H9 (cell line): ENCODE data around the gene PRDM1. TPM values are rescaled to one million over a fixed set of nuclear protein-coding genes. Genes with fewer than 3 reads are reported as not detected.
A peak's percentile ranks its signal among the peaks of the same experiment; 100 is the strongest.

Source experiments
- DNase-seq: peaks from one replicate; pipeline ENCODE4 v3.0.0-alpha.2; 2017
- H2AFZ ChIP-seq: one replicate; pipeline ENCODE4 v1.6.1; 2013; ENCODE audit warnings: mild to moderate bottlenecking, low read length, control low read depth, moderate library complexity
- H2AK5ac ChIP-seq: 2 replicates; pipeline ENCODE4 v1.6.1; 2013; ENCODE audit warnings: low read length, control low read depth, mixed read lengths; ENCODE audit not compliant: insufficient read length
- H2BK120ac ChIP-seq: one replicate; pipeline ENCODE4 v1.6.1; 2013; ENCODE audit warnings: low read depth, mild to moderate bottlenecking, low read length, control low read depth, inconsistent platforms; ENCODE audit not compliant: poor library complexity, severe bottlenecking
- H2BK12ac ChIP-seq: 2 replicates; pipeline ENCODE4 v1.6.1; 2013; ENCODE audit warnings: low read length, control low read depth, mixed read lengths, low read depth; ENCODE audit not compliant: insufficient read length
- H2BK15ac ChIP-seq: 2 replicates; pipeline ENCODE4 v1.6.1; 2013; ENCODE audit warnings: low read depth, low read length, control low read depth
- H2BK20ac ChIP-seq: one replicate; pipeline ENCODE4 v1.6.1; 2013; ENCODE audit warnings: low read depth, mild to moderate bottlenecking, low read length, control low read depth, inconsistent platforms; ENCODE audit not compliant: poor library complexity, severe bottlenecking
- H2BK5ac ChIP-seq: 2 replicates; pipeline ENCODE4 v1.6.1; 2013; ENCODE audit warnings: low read length, control low read depth, mixed read lengths; ENCODE audit not compliant: insufficient read length
- H3K14ac ChIP-seq: 2 replicates; pipeline ENCODE4 v1.6.1; 2013; ENCODE audit warnings: low read length, control low read depth; ENCODE audit not compliant: insufficient read depth
- H3K18ac ChIP-seq: 2 replicates; pipeline ENCODE4 v1.6.1; 2013; ENCODE audit warnings: low read depth, mild to moderate bottlenecking, mixed read lengths, low read length, control low read depth; ENCODE audit not compliant: insufficient read length
- H3K23ac ChIP-seq: 2 replicates; pipeline ENCODE4 v1.6.1; 2013; ENCODE audit warnings: low read length, control low read depth, mixed read lengths, low read depth; ENCODE audit not compliant: insufficient read length
- H3K23me2 ChIP-seq: 2 replicates; pipeline ENCODE4 v1.6.1; 2013; ENCODE audit warnings: low read depth, mild to moderate bottlenecking, mixed read lengths, low read length, control low read depth; ENCODE audit not compliant: insufficient read length, poor library complexity, severe bottlenecking
- H3K27ac ChIP-seq: 2 replicates; pipeline ENCODE4 v1.5.1; 2013; ENCODE audit warnings: low read length, control low read depth, mixed read lengths, low read depth; ENCODE audit not compliant: insufficient read length
- H3K27me3 ChIP-seq: 2 replicates; pipeline ENCODE4 v1.6.1; 2013; ENCODE audit warnings: low read length, control low read depth, inconsistent platforms; ENCODE audit not compliant: insufficient read depth
- H3K4ac ChIP-seq: 2 replicates; pipeline ENCODE4 v1.6.1; 2013; ENCODE audit warnings: low read depth, mild to moderate bottlenecking, control low read depth, inconsistent platforms, low read length, moderate library complexity
- H3K4me1 ChIP-seq: 2 replicates; pipeline ENCODE4 v1.6.1; 2013; ENCODE audit warnings: low read length, control low read depth, inconsistent platforms; ENCODE audit not compliant: insufficient read depth
- H3K4me2 ChIP-seq: 2 replicates; pipeline ENCODE4 v1.6.1; 2013; ENCODE audit warnings: low read length, control low read depth, mixed read lengths; ENCODE audit not compliant: insufficient read length, insufficient read depth
- H3K56ac ChIP-seq: 2 replicates; pipeline ENCODE4 v1.6.1; 2013; ENCODE audit warnings: low read depth, mild to moderate bottlenecking, mixed read lengths, low read length, control low read depth; ENCODE audit not compliant: insufficient read length
- H3K79me1 ChIP-seq: 2 replicates; pipeline ENCODE4 v1.6.1; 2013; ENCODE audit warnings: low read depth, mild to moderate bottlenecking, moderate library complexity, low read length, control low read depth, inconsistent platforms; ENCODE audit not compliant: insufficient read depth, poor library complexity, severe bottlenecking
- H3K79me2 ChIP-seq: 2 replicates; pipeline ENCODE4 v1.6.1; 2013; ENCODE audit warnings: low read length, control low read depth, inconsistent platforms; ENCODE audit not compliant: insufficient read depth
- H3K9ac ChIP-seq: 2 replicates; pipeline ENCODE4 v1.6.1; 2013; ENCODE audit warnings: low read length, control low read depth, mixed read lengths; ENCODE audit not compliant: insufficient read length; ENCODE audit errors: extremely low read depth
- H3K9me3 ChIP-seq: one replicate; pipeline ENCODE4 v1.6.1; 2013; ENCODE audit warnings: low read depth, low read length, inconsistent platforms; ENCODE audit not compliant: control insufficient read depth
- H3T11ph ChIP-seq: one replicate; pipeline ENCODE4 v1.6.1; 2013; ENCODE audit warnings: mild to moderate bottlenecking, low read length, control low read depth, inconsistent platforms
- H4K20me1 ChIP-seq: one replicate; pipeline ENCODE4 v1.6.1; 2013; ENCODE audit not compliant: control insufficient read depth, insufficient read length, insufficient read depth
- H4K5ac ChIP-seq: 2 replicates; pipeline ENCODE4 v1.6.1; 2013; ENCODE audit warnings: low read depth, mild to moderate bottlenecking, mixed read lengths, low read length, control low read depth; ENCODE audit not compliant: insufficient read length
- H4K8ac ChIP-seq: replicated peaks from 2 replicates; pipeline ENCODE4 v1.6.1; 2013; ENCODE audit warnings: low read length, control low read depth, mixed read lengths, low read depth; ENCODE audit not compliant: insufficient read length
- H4K91ac ChIP-seq: 2 replicates; pipeline ENCODE4 v1.6.1; 2013; ENCODE audit warnings: low read depth, mild to moderate bottlenecking, moderate library complexity, mixed read lengths, low read length, control low read depth; ENCODE audit not compliant: insufficient read length
- H3K27ac Mint-ChIP-seq, 3 experiments: 2 replicates in 2 of 3; 3 replicates in 1 of 3; pipeline ENCODE4 v1.8.0; 2020 to 2021; ENCODE audit warnings: mixed read lengths in 3 of 3, mild to moderate bottlenecking in 1 of 3, moderate library complexity in 1 of 3
- H3K27me3 Mint-ChIP-seq: 2 replicates; pipeline ENCODE4 v1.8.0; 2021; ENCODE audit warnings: low read depth, mild to moderate bottlenecking, moderate library complexity, mixed read lengths
- H3K36me3 Mint-ChIP-seq, 3 experiments: 2 replicates in 2 of 3; 3 replicates in 1 of 3; pipeline ENCODE4 v1.8.0; 2020 to 2021; ENCODE audit warnings: low read depth in 3 of 3, mixed read lengths in 3 of 3; ENCODE audit not compliant: insufficient read depth in 1 of 3
- H3K4me1 Mint-ChIP-seq, 2 experiments: 2 replicates each; pipeline ENCODE4 v1.8.0; 2020; ENCODE audit warnings: mixed read lengths in 2 of 2
- H3K4me3 Mint-ChIP-seq, 2 experiments: 2 replicates in 1 of 2; 3 replicates in 1 of 2; pipeline ENCODE4 v1.8.0; 2020 to 2021; ENCODE audit warnings: mild to moderate bottlenecking in 2 of 2, mixed read lengths in 2 of 2, moderate library complexity in 1 of 2
- H3K9me3 Mint-ChIP-seq, 2 experiments: 2 replicates in 1 of 2; 3 replicates in 1 of 2; pipeline ENCODE4 v1.8.0; 2020; ENCODE audit warnings: mild to moderate bottlenecking in 2 of 2, mixed read lengths in 2 of 2, moderate library complexity in 1 of 2
- WGBS: extraction: QIAGEN DNeasy Blood & Tissue Kit; methylation state at CpG from one replicate; pipeline ENCODE4 v1.1.7; 2013; ENCODE audit warnings: missing lambda C conversion rate, low lambda C conversion rate, mixed read lengths; ENCODE audit not compliant: insufficient read length; ENCODE audit errors: extremely low coverage; 5-methylcytosine and 5-hydroxymethylcytosine counted together
- total RNA-seq: library from RNA; stranded (reverse); gene quantifications from 2 replicates; pipeline ENCODE4 v1.2.1, GENCODE V29; 2021
- TF ChIP-seq, protein P1 (sequence below): fragments of 200-600 bp; sonication (generic); conservative IDR thresholded peaks from 3 replicates; pipeline ENCODE4 v1.8.0; 2021; ENCODE audit warnings: antibody characterized with exemption, mild to moderate bottlenecking

The PRDM1 gene
- total RNA-seq, 1 experiment from 2014 or later: 2.9 TPM

DNA sequence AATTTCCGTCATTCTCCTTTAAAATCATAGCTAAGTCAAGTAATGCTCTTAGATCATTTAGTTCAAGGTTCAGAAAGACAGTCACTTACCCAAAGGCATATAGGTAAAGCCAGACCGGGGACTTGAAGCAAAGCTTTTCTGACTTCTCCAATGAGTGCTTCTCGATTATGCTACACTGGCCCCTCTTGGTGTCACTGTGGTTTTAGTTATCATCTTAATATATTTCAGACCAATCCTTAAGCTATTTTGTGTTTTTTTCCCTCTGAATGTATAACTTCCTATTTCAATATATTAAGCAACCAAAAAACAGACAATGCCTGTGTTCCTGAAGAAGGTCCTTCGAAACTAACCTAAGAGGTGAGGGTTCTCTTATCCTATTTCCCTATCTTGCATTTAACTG, 3.9 kb downstream of the PRDM1 start:
- Histone ChIP-seq H3K18ac (no peak overlapping the region), H3K27ac (no peak overlapping the region), H3K23me2 (peaks cover 11% of the 10 kb centered on the region), H4K5ac (no peak overlapping the region), H2BK12ac (no peak overlapping the region), H3K4me1 (peaks cover 2% of the 10 kb centered on the region; the same call in 1 of the 2 replicates), H3T11ph (no peak overlapping the region), H3K27me3 (no peaks in the 10 kb centered on the region; the same call in 1 of the 2 replicates), H2BK20ac (no peak overlapping the region), H4K91ac (no peak overlapping the region), H3K14ac (no peak overlapping the region), H3K9ac (no peak overlapping the region), H4K20me1 (no peaks in the 10 kb centered on the region), H3K9me3 (no peaks in the 10 kb centered on the region), H3K23ac (no peak overlapping the region), H3K79me2 (no peaks in the 10 kb centered on the region), H2AK5ac (no peak overlapping the region), H3K4ac (no peak overlapping the region), H2BK120ac (no peak overlapping the region), H2BK5ac (no peak overlapping the region), H2BK15ac (no peak overlapping the region), H2AFZ (no peak overlapping the region), H4K8ac (no peak overlapping the region), H3K4me2 (no peak overlapping the region), H3K79me1 (no peaks in the 10 kb centered on the region), H3K56ac (no peak overlapping the region)
- WGBS: no CpG with 5 or more reads among the region's 4 CpGs
- Mint-ChIP-seq H3K4me1 (peaks cover 30 to 31% of the 10 kb centered on the region in 2 experiments), H3K27me3 (peaks cover 15% of the 10 kb centered on the region), H3K9me3 (no peaks in the 10 kb centered on the region), H3K4me3 (no peak overlapping the region), H3K36me3 (no peaks in the 10 kb centered on the region), H3K27ac (no peak overlapping the region)
- no peak for DNase-seq
- TF ChIP-seq, protein P1, sequence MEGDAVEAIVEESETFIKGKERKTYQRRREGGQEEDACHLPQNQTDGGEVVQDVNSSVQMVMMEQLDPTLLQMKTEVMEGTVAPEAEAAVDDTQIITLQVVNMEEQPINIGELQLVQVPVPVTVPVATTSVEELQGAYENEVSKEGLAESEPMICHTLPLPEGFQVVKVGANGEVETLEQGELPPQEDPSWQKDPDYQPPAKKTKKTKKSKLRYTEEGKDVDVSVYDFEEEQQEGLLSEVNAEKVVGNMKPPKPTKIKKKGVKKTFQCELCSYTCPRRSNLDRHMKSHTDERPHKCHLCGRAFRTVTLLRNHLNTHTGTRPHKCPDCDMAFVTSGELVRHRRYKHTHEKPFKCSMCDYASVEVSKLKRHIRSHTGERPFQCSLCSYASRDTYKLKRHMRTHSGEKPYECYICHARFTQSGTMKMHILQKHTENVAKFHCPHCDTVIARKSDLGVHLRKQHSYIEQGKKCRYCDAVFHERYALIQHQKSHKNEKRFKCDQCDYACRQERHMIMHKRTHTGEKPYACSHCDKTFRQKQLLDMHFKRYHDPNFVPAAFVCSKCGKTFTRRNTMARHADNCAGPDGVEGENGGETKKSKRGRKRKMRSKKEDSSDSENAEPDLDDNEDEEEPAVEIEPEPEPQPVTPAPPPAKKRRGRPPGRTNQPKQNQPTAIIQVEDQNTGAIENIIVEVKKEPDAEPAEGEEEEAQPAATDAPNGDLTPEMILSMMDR: 0 out of 3 replicates have a peak, but pooled peaks have one; percentile 14
